COR-L47 (cell line): ENCODE measurements around the gene ABCB11.

ENCODE experiments used
- DNase-seq: peaks from one replicate; lab custom pipeline; 2025; lab: John Stamatoyannopoulos, UW

The ABCB11 gene

GRCh38 chr2:169007941-169008340 is 23.2 kb downstream of the ABCB11 start:
- no peak for DNase-seq

- DNase-seq: no peak
Observed at GRCh38 chr2:169007356-169007755, 23.8 kb downstream of the ABCB11 start.

GRCh38 chr2:169006665-169007064 is 24.5 kb downstream of the ABCB11 start:
- DNase-seq: no peak

- no peak for DNase-seq
Observed at GRCh38 chr2:169005994-169006393, 25.1 kb downstream of the ABCB11 start.

GRCh38 chr2:169005080-169005598 is 26.0 kb downstream of the ABCB11 start:
- no peak for DNase-seq

- no peak for DNase-seq
Observed at GRCh38 chr2:169002161-169002738, 28.9 kb downstream of the ABCB11 start.

- no peak for DNase-seq
Observed at GRCh38 chr2:169001116-169001815, 29.9 kb downstream of the ABCB11 start.

GRCh38 chr2:168999668-169000213 is 31.4 kb downstream of the ABCB11 start:
- no peak for DNase-seq

GRCh38 chr2:168998609-168999211 is 32.4 kb downstream of the ABCB11 start:
- no peak for DNase-seq

GRCh38 chr2:168997794-168998193 is 33.3 kb downstream of the ABCB11 start:
- no peak for DNase-seq

GRCh38 chr2:168997118-168997521 is 34.0 kb downstream of the ABCB11 start:
- no peak for DNase-seq

- no peak for DNase-seq
Observed at GRCh38 chr2:168995744-168996143, 35.4 kb downstream of the ABCB11 start.

GRCh38 chr2:168993538-168993937 is 37.6 kb downstream of the ABCB11 start:
- no peak for DNase-seq

- no peak for DNase-seq
Observed at GRCh38 chr2:168992591-168993349, 38.4 kb downstream of the ABCB11 start.

- no peak for DNase-seq
Observed at GRCh38 chr2:168992026-168992425, 39.1 kb downstream of the ABCB11 start.

GRCh38 chr2:168988755-168989154 is 42.4 kb downstream of the ABCB11 start:
- no peak for DNase-seq

GRCh38 chr2:168986398-168986943 is 44.7 kb downstream of the ABCB11 start:
- DNase-seq: no peak

- DNase-seq: no peak
Observed at GRCh38 chr2:168981651-168982050, 49.5 kb downstream of the ABCB11 start.

GRCh38 chr2:168978461-168978861 is 52.7 kb downstream of the ABCB11 start:
- no peak for DNase-seq

GRCh38 chr2:168977608-168978007 is 53.5 kb downstream of the ABCB11 start:
- DNase-seq: no peak

- no peak for DNase-seq
Observed at GRCh38 chr2:168976034-168976654, 55.0 kb downstream of the ABCB11 start.
